WTC11 (cell line): ENCODE data around the gene KBTBD13. TPM values are rescaled to one million over a fixed set of nuclear protein-coding genes. Genes with fewer than 3 reads are reported as not detected.

ENCODE experiments used
- ATAC-seq: fragments of 200-7000 bp; cut with Tn5 transposase; 2 replicates; pipeline ENCODE4 v1.10.0; 2021; ENCODE audit warnings: mild to moderate bottlenecking, moderate library complexity
- CTCF ChIA-PET: fragments of 300-600 bp; sonication (Branson Sonifier 250); formaldehyde crosslinking; loops from one replicate; lab custom pipeline; 2021; ENCODE audit warnings: antibody characterized with exemption; lab: Charles Lee
- POLR2A ChIA-PET: fragments of 350-600 bp; sonication (Branson Sonifier 250); formaldehyde crosslinking; loops from one replicate; lab custom pipeline; 2021; ENCODE audit warnings: antibody characterized with exemption; lab: Charles Lee
- DNase-seq: peaks from one replicate; pipeline ENCODE4 v3.0.0; 2021; ENCODE audit warnings: low spot score
- H3K27ac Mint-ChIP-seq: 2 replicates; pipeline ENCODE4 v1.8.0; 2021; ENCODE audit warnings: mixed read lengths
- H3K27me3 Mint-ChIP-seq: 2 replicates; pipeline ENCODE4 v1.8.0; 2021; ENCODE audit warnings: low read depth, mild to moderate bottlenecking, moderate library complexity, mixed read lengths
- H3K36me3 Mint-ChIP-seq: 2 replicates; pipeline ENCODE4 v1.8.0; 2021; ENCODE audit warnings: mixed read lengths
- H3K4me1 Mint-ChIP-seq: 2 replicates; pipeline ENCODE4 v1.8.0; 2022; ENCODE audit warnings: mixed read lengths
- H3K4me3 Mint-ChIP-seq: 2 replicates; pipeline ENCODE4 v1.8.0; 2021; ENCODE audit warnings: mild to moderate bottlenecking, moderate library complexity, mixed read lengths
- H3K9me3 Mint-ChIP-seq: 2 replicates; pipeline ENCODE4 v1.8.0; 2021; ENCODE audit warnings: mixed read lengths
- AFF4 ChIP-seq: sonication (generic); formaldehyde crosslinking; IDR thresholded peaks from 2 replicates; pipeline ENCODE4 v1.8.1; 2023; ENCODE audit warnings: mild to moderate bottlenecking, missing genetic modification reagents, borderline replicate concordance
- ATF1 ChIP-seq: sonication (generic); formaldehyde crosslinking; IDR thresholded peaks from 2 replicates; pipeline ENCODE4 v1.8.1; 2023; ENCODE audit warnings: mild to moderate bottlenecking, moderate library complexity, missing genetic modification reagents
- ATF2 ChIP-seq: sonication (generic); formaldehyde crosslinking; IDR thresholded peaks from 2 replicates; pipeline ENCODE4 v1.8.1; 2022; ENCODE audit warnings: low read depth, missing genetic modification reagents, borderline replicate concordance
- CREB1 ChIP-seq: sonication (generic); formaldehyde crosslinking; IDR thresholded peaks from 2 replicates; pipeline ENCODE4 v1.8.0; 2023; ENCODE audit warnings: mild to moderate bottlenecking, missing genetic modification reagents
- CTCF ChIP-seq: fragments of 200-600 bp; IDR thresholded peaks from 2 replicates; pipeline ENCODE4 v1.8.0; 2022; ENCODE audit warnings: antibody characterized with exemption
- GRHL2 ChIP-seq: fragments of 250-450 bp; sonication (Bioruptor Pico); IDR thresholded peaks from 2 replicates; pipeline ENCODE4 v1.8.0; 2022; ENCODE audit warnings: mild to moderate bottlenecking, moderate library complexity; ENCODE audit not compliant: insufficient replicate concordance, severe bottlenecking
- IRF1 ChIP-seq: sonication (generic); formaldehyde crosslinking; IDR thresholded peaks from 2 replicates; pipeline ENCODE4 v1.8.0; 2023; ENCODE audit warnings: missing genetic modification reagents
- KAT7 ChIP-seq: sonication (generic); formaldehyde crosslinking; IDR thresholded peaks from 2 replicates; pipeline ENCODE4 v1.8.1; 2023; ENCODE audit warnings: missing genetic modification reagents, mild to moderate bottlenecking, borderline replicate concordance
- MYBL2 ChIP-seq: sonication (generic); formaldehyde crosslinking; IDR thresholded peaks from 2 replicates; pipeline ENCODE4 v1.8.1; 2023; ENCODE audit warnings: mild to moderate bottlenecking, moderate library complexity, missing genetic modification reagents
- NFATC4 ChIP-seq: fragments of 250-450 bp; sonication (Bioruptor Pico); IDR thresholded peaks from 2 replicates; pipeline ENCODE4 v1.9.0; 2021; ENCODE audit warnings: mild to moderate bottlenecking
- RELA ChIP-seq: sonication (generic); formaldehyde crosslinking; IDR thresholded peaks from 2 replicates; pipeline ENCODE4 v1.8.1; 2022; ENCODE audit warnings: missing genetic modification reagents, mild to moderate bottlenecking, borderline replicate concordance
- USF1 ChIP-seq: sonication (generic); formaldehyde crosslinking; IDR thresholded peaks from 2 replicates; pipeline ENCODE4 v1.8.0; 2022; ENCODE audit warnings: mild to moderate bottlenecking, missing genetic modification reagents
- ZSCAN18 ChIP-seq: fragments of 250-450 bp; sonication (Bioruptor Pico); IDR thresholded peaks from 2 replicates; pipeline ENCODE4 v2.1.2; 2022; ENCODE audit warnings: mild to moderate bottlenecking, moderate library complexity
- total RNA-seq: library from RNA; stranded (reverse); gene quantifications from 3 replicates; pipeline ENCODE4 v1.2.3, GENCODE V29; 2021

The KBTBD13 gene
- total RNA-seq, 1 experiment from 2014 or later = not detected

GRCh38 chr15:65077981-65078352, 1.4 kb downstream of the KBTBD13 start (continued):
- TF ChIP-seq ATF2 (CRISPR knock-in tag) (no peak), MYBL2 (CRISPR knock-in tag) (no peak), CREB1 (CRISPR knock-in tag) (no peak), CTCF (no peak)

- ATAC-seq = no peak
Measured at GRCh38 chr15:65079580-65079979, 3.0 kb downstream of the KBTBD13 start.

More at GRCh38 chr15:65079580-65079979, 3.0 kb downstream of the KBTBD13 start:
- TF ChIP-seq USF1 (CRISPR knock-in tag) = no peak
- no peak for TF ChIP-seq ATF1 (CRISPR knock-in tag)
- TF ChIP-seq ZSCAN18 (CRISPR knock-in tag) = no peak
- TF ChIP-seq IRF1 = no peak
- TF ChIP-seq RELA = no peak
- TF ChIP-seq NFATC4 (CRISPR knock-in tag) = no peak
- TF ChIP-seq GRHL2 = no peak
- TF ChIP-seq KAT7 (CRISPR knock-in tag) = no peak
- no peak for TF ChIP-seq AFF4 (CRISPR knock-in tag)
- Mint-ChIP-seq H3K4me3 (no peak overlapping the region), H3K36me3 (no peaks in the 10 kb centered on the region), H3K4me1 (peaks cover 48% of the 10 kb centered on the region), H3K9me3 (no peaks in the 10 kb centered on the region), H3K27me3 (peaks cover 14% of the 10 kb centered on the region), H3K27ac (no peak overlapping the region)
- ChIA-PET POLR2A (no interaction called here), CTCF (interaction anchor here (3.1 to 15.1 kb wide), 5 partner anchors 12 to 45 kb away, joined by 27 to 308 read pairs (median 71); partner anchors contain the start of gene RASL12)
- no peak for DNase-seq
